NCI-H146 (cell line): ENCODE results near the gene COL8A1.
"Not testable (repeated sequence)": the region's sequence is repeated elsewhere in the genome, so short reads cannot be mapped to it uniquely, and the experiment has no call there.

Experiments used
- DNase-seq: peaks from one replicate; lab custom pipeline; 2025; lab: John Stamatoyannopoulos, UW

COL8A1 gene

GRCh38 chr3:99638167-99638948 lies at the start of gene COL8A1:
COL8A1 (plus strand) TSS chr3:99638594; CDS start chr3:99790683, 152,089 bp downstream.
- DNase-seq = no peak

- DNase-seq = not testable (repeated sequence)
These were observed 49.2 kb upstream of the COL8A1 start for GRCh38 chr3:99589168-99589567.

GRCh38 chr3:99599894-99600293 lies 38.5 kb upstream of the COL8A1 start:
- DNase-seq = no peak

- no peak for DNase-seq
These were observed 36.9 kb upstream of the COL8A1 start for GRCh38 chr3:99601515-99601914.

- DNase-seq = no peak
These were observed 36.2 kb upstream of the COL8A1 start for GRCh38 chr3:99602183-99602582.

- no peak for DNase-seq
These were observed 31.2 kb upstream of the COL8A1 start for GRCh38 chr3:99607151-99607550.

- no peak for DNase-seq
These were observed 23.6 kb upstream of the COL8A1 start for GRCh38 chr3:99614768-99615167.

GRCh38 chr3:99620077-99620767 lies 18.2 kb upstream of the COL8A1 start:
- no peak for DNase-seq

- DNase-seq = no peak
These were observed 17.4 kb upstream of the COL8A1 start for GRCh38 chr3:99620976-99621375.

- no peak for DNase-seq
These were observed 13.7 kb upstream of the COL8A1 start for GRCh38 chr3:99624496-99625236.

GRCh38 chr3:99625237-99625622 lies 13.2 kb upstream of the COL8A1 start:
- DNase-seq = no peak

- DNase-seq = no peak
These were observed 12.6 kb upstream of the COL8A1 start for GRCh38 chr3:99625643-99626416.

- DNase-seq = no peak
These were observed 12.0 kb upstream of the COL8A1 start for GRCh38 chr3:99626417-99626788.

GRCh38 chr3:99627062-99627826 lies 11.2 kb upstream of the COL8A1 start:
- no peak for DNase-seq

GRCh38 chr3:99630815-99631214 lies 7.6 kb upstream of the COL8A1 start:
- no peak for DNase-seq

GRCh38 chr3:99633887-99634558 lies 4.4 kb upstream of the COL8A1 start:
- no peak for DNase-seq

GRCh38 chr3:99634881-99635280 lies 3.5 kb upstream of the COL8A1 start:
- DNase-seq = no peak

GRCh38 chr3:99635348-99635747 lies 3.0 kb upstream of the COL8A1 start:
- DNase-seq = no peak

GRCh38 chr3:99637016-99637367 lies 1.4 kb upstream of the COL8A1 start:
- DNase-seq = no peak

- no peak for DNase-seq
These were observed 854 bp upstream of the COL8A1 start for GRCh38 chr3:99637368-99638111.
